ENCODE measurements around the gene CDK17.
A peak's percentile ranks its signal among the peaks of the same experiment; 100 is the strongest.

Gene CDK17

DNA sequence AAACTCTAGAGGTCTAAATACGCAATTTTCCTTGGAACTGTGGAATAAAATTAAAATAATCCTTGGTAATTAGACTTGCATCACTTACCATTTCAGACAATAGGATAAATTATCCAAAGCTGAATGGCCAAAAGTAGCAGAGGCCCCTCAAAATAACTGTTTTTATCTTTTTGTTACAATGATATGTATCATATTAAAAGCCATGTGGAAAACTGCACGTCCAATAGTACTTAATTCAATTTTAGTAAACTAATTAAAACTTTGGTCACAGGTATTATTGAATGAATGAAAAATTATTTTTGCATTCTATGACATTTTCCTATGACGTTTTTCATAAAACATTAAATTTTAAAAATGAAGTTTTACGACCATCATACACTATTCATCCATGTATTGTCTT, 98.5 kb downstream of the CDK17 start:
- TF ChIP-seq ZFP30 (CRISPR knock-in tag; IDR thresholded peaks at IDR 0.05) (no peak), TSHZ2 (CRISPR knock-in tag; IDR thresholded peaks at IDR 0.05) (0 out of 2 replicates have a peak, but pooled peaks have one; percentile 36), ZNF565 (CRISPR knock-in tag; conservative IDR thresholded peaks at IDR 0.05; ENCODE audit: low read depth) (no peak), TCF4 (CRISPR knock-in tag; IDR thresholded peaks at IDR 0.05; ENCODE audit: borderline replicate concordance) (peak; percentile 73; the same call in 1 of the 2 replicates)
- no peak for ATAC-seq

DNA sequence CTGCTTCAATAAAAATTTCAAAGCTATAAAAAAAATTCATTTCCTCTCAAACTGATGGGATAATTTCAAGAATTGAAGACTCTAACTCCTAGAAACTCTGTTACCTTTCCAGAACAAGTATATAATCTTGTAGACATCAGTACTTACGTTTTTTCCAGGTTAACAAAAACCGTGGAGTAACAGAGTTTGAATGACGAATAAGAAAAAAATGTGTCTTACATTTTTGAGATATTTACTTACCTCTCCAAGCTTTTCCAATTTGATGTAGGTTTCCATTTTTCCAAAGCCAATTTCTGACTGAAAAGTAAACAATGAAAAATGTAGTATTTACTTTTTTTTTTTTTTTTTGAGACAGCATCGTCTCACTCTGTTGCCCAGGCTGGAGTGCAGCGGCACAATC, 100.2 kb downstream of the CDK17 start:
- TF ChIP-seq GLIS3 (CRISPR knock-in tag; IDR thresholded peaks at IDR 0.05) = no peak
- TF ChIP-seq BACH2 (CRISPR knock-in tag; IDR thresholded peaks at IDR 0.05; ENCODE audit: borderline replicate concordance) = no peak
- no peak for TF ChIP-seq ISL1 (CRISPR knock-in tag; IDR thresholded peaks at IDR 0.05)
- TF ChIP-seq ZFP3 (CRISPR knock-in tag; IDR thresholded peaks at IDR 0.05) = no peak
- no peak for TF ChIP-seq RARB (CRISPR knock-in tag; IDR thresholded peaks at IDR 0.05)
- no peak for TF ChIP-seq ZNF8 (CRISPR knock-in tag; IDR thresholded peaks at IDR 0.05)
- TF ChIP-seq, protein P1, sequence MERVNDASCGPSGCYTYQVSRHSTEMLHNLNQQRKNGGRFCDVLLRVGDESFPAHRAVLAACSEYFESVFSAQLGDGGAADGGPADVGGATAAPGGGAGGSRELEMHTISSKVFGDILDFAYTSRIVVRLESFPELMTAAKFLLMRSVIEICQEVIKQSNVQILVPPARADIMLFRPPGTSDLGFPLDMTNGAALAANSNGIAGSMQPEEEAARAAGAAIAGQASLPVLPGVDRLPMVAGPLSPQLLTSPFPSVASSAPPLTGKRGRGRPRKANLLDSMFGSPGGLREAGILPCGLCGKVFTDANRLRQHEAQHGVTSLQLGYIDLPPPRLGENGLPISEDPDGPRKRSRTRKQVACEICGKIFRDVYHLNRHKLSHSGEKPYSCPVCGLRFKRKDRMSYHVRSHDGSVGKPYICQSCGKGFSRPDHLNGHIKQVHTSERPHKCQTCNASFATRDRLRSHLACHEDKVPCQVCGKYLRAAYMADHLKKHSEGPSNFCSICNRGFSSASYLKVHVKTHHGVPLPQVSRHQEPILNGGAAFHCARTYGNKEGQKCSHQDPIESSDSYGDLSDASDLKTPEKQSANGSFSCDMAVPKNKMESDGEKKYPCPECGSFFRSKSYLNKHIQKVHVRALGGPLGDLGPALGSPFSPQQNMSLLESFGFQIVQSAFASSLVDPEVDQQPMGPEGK (CRISPR knock-in tag; IDR thresholded peaks at IDR 0.05; ENCODE audit: borderline replicate concordance) = no peak
- no peak for TF ChIP-seq ZNF565 (CRISPR knock-in tag; conservative IDR thresholded peaks at IDR 0.05; ENCODE audit: low read depth)
- TF ChIP-seq OSR1 (CRISPR knock-in tag; IDR thresholded peaks at IDR 0.05) = no peak
- no peak for TF ChIP-seq ESRRG (CRISPR knock-in tag; IDR thresholded peaks at IDR 0.05)
- TF ChIP-seq, protein P2, sequence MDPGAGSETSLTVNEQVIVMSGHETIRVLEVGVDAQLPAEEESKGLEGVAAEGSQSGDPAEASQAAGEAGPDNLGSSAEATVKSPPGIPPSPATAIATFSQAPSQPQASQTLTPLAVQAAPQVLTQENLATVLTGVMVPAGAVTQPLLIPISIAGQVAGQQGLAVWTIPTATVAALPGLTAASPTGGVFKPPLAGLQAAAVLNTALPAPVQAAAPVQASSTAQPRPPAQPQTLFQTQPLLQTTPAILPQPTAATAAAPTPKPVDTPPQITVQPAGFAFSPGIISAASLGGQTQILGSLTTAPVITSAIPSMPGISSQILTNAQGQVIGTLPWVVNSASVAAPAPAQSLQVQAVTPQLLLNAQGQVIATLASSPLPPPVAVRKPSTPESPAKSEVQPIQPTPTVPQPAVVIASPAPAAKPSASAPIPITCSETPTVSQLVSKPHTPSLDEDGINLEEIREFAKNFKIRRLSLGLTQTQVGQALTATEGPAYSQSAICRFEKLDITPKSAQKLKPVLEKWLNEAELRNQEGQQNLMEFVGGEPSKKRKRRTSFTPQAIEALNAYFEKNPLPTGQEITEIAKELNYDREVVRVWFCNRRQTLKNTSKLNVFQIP (CRISPR knock-in tag; IDR thresholded peaks at IDR 0.05; ENCODE audit: borderline replicate concordance, low read depth) = no peak
- TF ChIP-seq CSDC2 (CRISPR knock-in tag; IDR thresholded peaks at IDR 0.05) = no peak
- no peak for TF ChIP-seq ZC3H10 (CRISPR knock-in tag; IDR thresholded peaks at IDR 0.05)
- TF ChIP-seq TOX (CRISPR knock-in tag; IDR thresholded peaks at IDR 0.05; ENCODE audit: borderline replicate concordance) = no peak
- no peak for ATAC-seq

- TF ChIP-seq TSHZ2 (CRISPR knock-in tag; IDR thresholded peaks at IDR 0.05) = no peak
- TF ChIP-seq CREB5 (CRISPR knock-in tag; IDR thresholded peaks at IDR 0.05; ENCODE audit: low read depth) = no peak
- no peak for ATAC-seq
These were observed 102.7 kb downstream of the CDK17 start for GRCh38 chr12:96297504-96297903.
